SK-MEL-5 (cell line): ENCODE measurements around the gene NEDD4. TPM values are rescaled to one million over a fixed set of nuclear protein-coding genes. Genes with fewer than 3 reads are reported as not detected.
"Not testable (repeated sequence)": the region's sequence is repeated elsewhere in the genome, so short reads cannot be mapped to it uniquely, and the experiment has no call there.

Experiments used
- DNase-seq: peaks from one replicate; pipeline ENCODE4 v3.0.0-alpha.2; 2016; ENCODE audit warnings: low read depth, low spot score
- in situ Hi-C: cut with HindIII; loops from 2 replicates; pipeline ENCODE4 v1.10.0; 2016; ENCODE audit warnings: low sequenced_read_pairs, high pct_unique_total_duplicates, low pct_unique_long_range_greater_than_20kb
- total RNA-seq: library from RNA; depleted of rRNA; stranded (reverse); fragments of >200 nt; shearing (Covaris generic); gene quantifications from 2 replicates; pipeline ENCODE4 v1.2.3, GENCODE V29; 2014

Gene NEDD4
- total RNA-seq, 1 experiment from 2014 or later: 17.1 TPM

- in situ Hi-C loops: no loop called here
- DNase-seq: no peak
Measured at GRCh38 chr15:55980511-55980910, 12.9 kb downstream of the NEDD4 start.

GRCh38 chr15:55977231-55977630, 16.2 kb downstream of the NEDD4 start:
- no peak for DNase-seq
- in situ Hi-C loops: no loop called here

GRCh38 chr15:55970286-55970685, 23.1 kb downstream of the NEDD4 start:
- no peak for DNase-seq
- in situ Hi-C loops: no loop called here

GRCh38 chr15:55969582-55969981, 23.8 kb downstream of the NEDD4 start:
- in situ Hi-C loops: no loop called here
- DNase-seq: no peak

GRCh38 chr15:55968923-55969322, 24.5 kb downstream of the NEDD4 start:
- no peak for DNase-seq
- in situ Hi-C loops: no loop called here

- no peak for DNase-seq
- in situ Hi-C loops: no loop called here
Measured at GRCh38 chr15:55965091-55965490, 28.3 kb downstream of the NEDD4 start.

GRCh38 chr15:55960946-55961345, 32.5 kb downstream of the NEDD4 start:
- in situ Hi-C loops: no loop called here
- no peak for DNase-seq

- in situ Hi-C loops: no loop called here
- DNase-seq: no peak
Measured at GRCh38 chr15:55959744-55960447, 33.5 kb downstream of the NEDD4 start.

- in situ Hi-C loops: no loop called here
Measured at GRCh38 chr15:55958349-55958748, 35.1 kb downstream of the NEDD4 start.

GRCh38 chr15:55954862-55955605, 38.4 kb downstream of the NEDD4 start:
- DNase-seq: no peak
- in situ Hi-C loops: no loop called here

More at GRCh38 chr15:55958349-55958748, 35.1 kb downstream of the NEDD4 start:
- no peak for DNase-seq

- DNase-seq, in situ Hi-C loops: not testable (repeated sequence)
Measured at GRCh38 chr15:55952501-55953274, 40.7 kb downstream of the NEDD4 start.

GRCh38 chr15:55944606-55945005, 48.8 kb downstream of the NEDD4 start:
- in situ Hi-C loops, DNase-seq: not testable (repeated sequence)

GRCh38 chr15:55942332-55942731, 51.1 kb downstream of the NEDD4 start:
- in situ Hi-C loops: no loop called here
- DNase-seq: no peak

GRCh38 chr15:55937040-55937439, 56.4 kb downstream of the NEDD4 start:
- in situ Hi-C loops: no loop called here
- DNase-seq: no peak

GRCh38 chr15:55928955-55929354, 64.5 kb downstream of the NEDD4 start:
- in situ Hi-C loops: no loop called here
- DNase-seq: no peak

GRCh38 chr15:55921744-55922143, 71.7 kb downstream of the NEDD4 start:
- in situ Hi-C loops: no loop called here
- DNase-seq: no peak

GRCh38 chr15:55917881-55918296, 75.5 kb downstream of the NEDD4 start:
- in situ Hi-C loops: no loop called here
- DNase-seq: peak; percentile 91

- in situ Hi-C loops: no loop called here
- DNase-seq: peak; percentile 56
Measured at GRCh38 chr15:55916666-55917409, 76.6 kb downstream of the NEDD4 start.
